Stimulated activated CD4-positive, alpha-beta T cell treated with anti-CD3 and anti-CD28 coated beads, TNF-alpha, amount 100 ng/mL, for 1 hour (primary cell): Measurements from ENCODE around the gene SCN5A.

Source experiments
- DNase-seq, 3 donors: peaks; one replicate each; pipeline ENCODE4 v3.0.0-alpha.2; 2020; ENCODE audit warnings: low read depth in 3 of 3, low spot score in 1 of 3

SCN5A gene

GRCh38 chr3:38601956-38602550 lies 47.4 kb downstream of the SCN5A start:
- no peak for DNase-seq

- no peak for DNase-seq
These were observed 48.9 kb downstream of the SCN5A start for GRCh38 chr3:38600551-38600950.

- DNase-seq, result no peak
These were observed 49.6 kb downstream of the SCN5A start for GRCh38 chr3:38599886-38600285.

GRCh38 chr3:38598791-38599190 lies 50.7 kb downstream of the SCN5A start:
- DNase-seq, result no peak

GRCh38 chr3:38597502-38598060 lies 51.9 kb downstream of the SCN5A start:
- no peak for DNase-seq

GRCh38 chr3:38595393-38595792 lies 54.1 kb downstream of the SCN5A start:
- DNase-seq, result no peak

- no peak for DNase-seq
These were observed 59.0 kb downstream of the SCN5A start for GRCh38 chr3:38590521-38590920.

- DNase-seq, result no peak
These were observed 60.2 kb downstream of the SCN5A start for GRCh38 chr3:38588995-38589937.

GRCh38 chr3:38588371-38588971 lies 61.0 kb downstream of the SCN5A start:
- DNase-seq, result no peak

- no peak for DNase-seq
These were observed 61.8 kb downstream of the SCN5A start for GRCh38 chr3:38587548-38588131.

GRCh38 chr3:38586546-38587520 lies 62.7 kb downstream of the SCN5A start:
- DNase-seq, result no peak

- no peak for DNase-seq
These were observed 63.6 kb downstream of the SCN5A start for GRCh38 chr3:38585791-38586420.

GRCh38 chr3:38583688-38584087 lies 65.8 kb downstream of the SCN5A start:
- DNase-seq, result no peak

GRCh38 chr3:38582941-38583645 lies 66.4 kb downstream of the SCN5A start:
- no peak for DNase-seq

- no peak for DNase-seq
These were observed 67.2 kb downstream of the SCN5A start for GRCh38 chr3:38582316-38582715.

GRCh38 chr3:38581774-38582173 lies 67.7 kb downstream of the SCN5A start:
- DNase-seq, result no peak

GRCh38 chr3:38580450-38581382 lies 68.8 kb downstream of the SCN5A start:
- DNase-seq, result no peak
